Activated T-cell treated with anti-CD3 and anti-CD28 coated beads for 24 hours (primary cell): ENCODE data around the gene TRABD2B.

Experiments used
- DNase-seq: peaks from one replicate; pipeline ENCODE4 v3.0.0-alpha.2; 2020; ENCODE audit warnings: low read depth

TRABD2B gene

DNA sequence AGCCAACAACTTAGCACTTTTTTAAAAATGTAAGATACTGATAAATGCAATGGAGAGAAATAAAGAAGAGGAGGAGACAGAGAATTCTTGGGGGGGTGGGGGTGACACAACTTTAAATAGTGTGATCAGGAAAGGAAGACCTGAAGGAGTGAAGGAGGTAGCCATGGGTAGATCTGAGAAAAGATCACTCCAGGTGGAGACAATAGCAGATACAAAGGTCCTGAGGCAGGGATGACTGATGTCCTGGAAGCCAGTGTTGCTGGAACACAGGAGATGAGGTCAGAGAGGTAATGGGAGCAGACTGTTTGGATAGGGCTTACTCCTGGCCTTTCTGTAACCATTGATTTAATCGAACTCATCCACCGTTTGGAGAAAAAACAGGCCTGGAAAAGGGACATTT lies 24.6 kb upstream of the TRABD2B start:
- no peak for DNase-seq

DNA sequence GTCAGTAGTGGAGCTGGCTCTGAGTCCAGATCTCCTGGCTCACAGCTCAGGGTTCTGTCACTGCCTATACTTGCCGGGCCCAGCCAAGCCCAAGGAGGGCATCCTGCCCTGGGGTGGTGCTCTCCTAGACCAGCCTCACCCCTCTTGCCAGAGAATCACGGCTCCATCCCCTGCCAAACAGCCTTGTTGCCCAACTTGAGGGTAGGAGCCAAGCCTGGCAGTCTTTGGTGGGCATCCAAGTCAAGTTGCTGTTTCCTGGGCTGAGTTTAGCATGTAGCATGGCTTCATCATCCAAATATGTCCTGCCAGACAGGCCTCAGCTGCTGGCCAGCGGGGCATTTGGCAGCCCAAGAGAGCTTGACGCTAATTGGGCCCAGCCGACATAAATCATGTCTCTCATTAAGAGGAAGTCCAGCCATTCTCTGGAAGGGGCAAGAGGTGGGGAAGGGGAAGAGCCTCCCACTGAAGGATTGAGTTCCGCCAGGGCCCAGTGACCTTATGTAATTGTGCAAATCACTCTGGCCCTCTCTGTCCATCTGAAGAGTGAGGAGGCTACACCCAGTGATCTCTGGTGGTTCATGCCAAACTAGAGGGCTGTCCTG lies 22.6 kb upstream of the TRABD2B start:
- DNase-seq: no peak

- no peak for DNase-seq
Measured at GRCh38 chr1:48018799-48019198, 21.6 kb upstream of the TRABD2B start.

GRCh38 chr1:48017716-48018115 lies 20.5 kb upstream of the TRABD2B start:
- DNase-seq: no peak

DNA sequence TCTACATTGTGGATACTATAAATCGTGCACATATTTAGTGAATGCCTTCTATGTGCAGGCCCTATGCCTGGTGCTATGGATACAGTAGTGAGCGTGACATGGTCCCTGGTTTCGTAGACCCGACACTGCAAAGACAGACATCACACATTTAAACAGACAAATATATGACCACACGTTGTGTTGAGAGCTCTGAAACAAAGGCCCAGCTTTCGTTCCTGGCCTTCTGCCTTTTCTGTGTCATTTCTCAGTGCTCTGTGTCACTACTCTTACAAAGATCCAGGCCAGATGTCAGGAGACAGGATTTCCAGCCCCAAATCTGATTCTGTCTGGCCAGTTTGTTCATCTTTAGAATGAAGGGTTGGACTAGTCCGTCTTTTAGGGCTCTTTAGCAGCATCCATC lies 19.3 kb upstream of the TRABD2B start:
- DNase-seq: no peak

- DNase-seq: no peak
Measured at GRCh38 chr1:48013270-48013669, 16.1 kb upstream of the TRABD2B start.

DNA sequence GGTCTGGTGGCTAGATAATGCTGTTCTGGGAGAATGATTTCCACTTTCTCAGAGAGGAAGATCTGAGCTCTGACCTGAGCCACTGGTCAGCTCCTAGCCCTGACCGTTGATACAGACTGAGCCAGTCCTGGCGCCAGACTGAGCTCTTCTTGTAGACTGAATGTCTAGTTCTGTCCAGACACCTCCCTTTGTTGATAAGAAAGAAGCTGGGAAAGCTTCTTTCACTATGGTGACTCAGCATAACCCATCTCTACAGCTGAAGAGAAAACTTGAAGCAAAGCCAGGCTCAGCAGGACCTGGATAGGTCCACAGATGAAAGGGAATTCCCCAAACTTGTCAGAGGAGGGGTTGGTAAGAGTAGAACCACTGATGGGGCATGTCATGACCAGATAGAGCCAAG lies 9.9 kb upstream of the TRABD2B start:
- no peak for DNase-seq

DNA sequence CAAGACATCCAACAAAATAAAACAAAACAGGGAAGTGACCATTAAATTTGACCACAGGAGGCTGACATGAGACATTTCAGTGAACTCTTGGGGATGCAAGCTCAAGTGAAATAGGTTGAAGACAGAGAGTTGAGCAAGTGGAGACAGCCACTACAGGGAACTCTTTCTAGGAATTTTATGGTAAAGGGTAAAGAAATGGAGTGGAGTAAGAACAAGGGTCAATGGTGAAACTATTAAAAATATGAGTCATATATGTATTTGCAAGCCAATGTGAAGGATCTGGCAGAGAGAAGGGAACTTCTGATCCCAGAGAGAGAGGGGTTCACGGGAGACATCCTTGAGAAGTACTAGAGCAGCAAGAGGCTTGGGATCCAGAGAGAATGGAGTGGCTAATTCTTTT lies 9.1 kb upstream of the TRABD2B start:
- no peak for DNase-seq

- no peak for DNase-seq
Measured at GRCh38 chr1:48005253-48006117, 8.3 kb upstream of the TRABD2B start.

DNA sequence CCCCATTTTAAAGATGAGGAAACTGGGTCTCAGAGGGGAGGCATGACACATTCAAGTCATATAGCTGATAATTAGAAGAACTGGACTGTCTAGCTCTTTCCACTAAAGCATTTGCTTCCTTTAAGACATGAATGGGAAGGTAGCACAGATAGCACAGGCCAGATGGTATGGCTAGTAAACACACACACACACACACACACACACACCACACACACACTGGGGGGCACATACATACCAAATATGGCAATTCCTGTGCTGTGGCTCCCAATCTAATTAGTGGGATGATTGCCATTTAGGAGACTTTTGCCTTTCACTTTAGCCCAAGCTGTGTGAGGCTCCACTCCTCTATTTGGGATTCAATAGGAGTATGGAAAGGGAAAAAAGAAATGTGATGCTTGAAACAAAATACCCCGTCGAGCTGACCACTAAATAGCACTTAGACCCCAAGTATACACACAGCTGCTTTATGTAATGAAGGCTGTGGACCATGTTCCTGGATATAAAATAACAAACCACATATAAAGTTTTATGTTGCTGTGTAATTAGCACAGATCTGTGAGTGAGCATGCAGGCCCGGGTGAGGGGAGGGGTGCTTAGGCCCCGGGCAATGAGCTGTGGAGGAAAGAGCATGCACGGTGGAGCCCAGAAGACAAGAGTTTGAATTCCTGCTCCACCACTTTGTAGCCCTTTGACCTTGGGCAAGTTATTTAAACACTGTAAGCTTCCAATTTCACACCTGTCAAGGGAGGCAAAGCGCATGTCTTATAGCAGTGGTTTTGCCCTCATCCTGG lies 6.8 kb upstream of the TRABD2B start:
- DNase-seq: no peak

GRCh38 chr1:48002142-48002541 lies 5.0 kb upstream of the TRABD2B start:
- DNase-seq: no peak

- DNase-seq: no peak
Measured at GRCh38 chr1:48001696-48002095, 4.5 kb upstream of the TRABD2B start.

GRCh38 chr1:48000883-48001282 lies 3.7 kb upstream of the TRABD2B start:
- no peak for DNase-seq

DNA sequence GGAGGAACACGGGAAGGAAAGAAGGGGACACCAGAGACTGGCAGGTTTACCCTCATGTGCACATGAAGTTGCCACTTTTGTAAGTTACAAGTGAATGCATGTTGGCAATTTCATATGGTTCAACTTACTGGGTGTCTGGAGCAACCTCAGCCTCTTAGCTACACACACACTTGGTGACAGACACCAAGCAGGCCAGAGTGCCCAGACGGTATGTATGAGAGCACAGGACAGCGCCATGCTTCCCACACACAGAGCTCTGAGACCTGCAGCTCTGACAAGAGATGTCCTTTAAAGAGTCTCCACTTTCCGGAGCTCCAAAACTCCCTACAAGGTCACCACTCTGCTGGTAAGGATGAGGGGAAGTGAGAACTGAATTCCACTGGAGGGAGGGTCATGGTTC lies 1.9 kb upstream of the TRABD2B start:
- DNase-seq: no peak

DNA sequence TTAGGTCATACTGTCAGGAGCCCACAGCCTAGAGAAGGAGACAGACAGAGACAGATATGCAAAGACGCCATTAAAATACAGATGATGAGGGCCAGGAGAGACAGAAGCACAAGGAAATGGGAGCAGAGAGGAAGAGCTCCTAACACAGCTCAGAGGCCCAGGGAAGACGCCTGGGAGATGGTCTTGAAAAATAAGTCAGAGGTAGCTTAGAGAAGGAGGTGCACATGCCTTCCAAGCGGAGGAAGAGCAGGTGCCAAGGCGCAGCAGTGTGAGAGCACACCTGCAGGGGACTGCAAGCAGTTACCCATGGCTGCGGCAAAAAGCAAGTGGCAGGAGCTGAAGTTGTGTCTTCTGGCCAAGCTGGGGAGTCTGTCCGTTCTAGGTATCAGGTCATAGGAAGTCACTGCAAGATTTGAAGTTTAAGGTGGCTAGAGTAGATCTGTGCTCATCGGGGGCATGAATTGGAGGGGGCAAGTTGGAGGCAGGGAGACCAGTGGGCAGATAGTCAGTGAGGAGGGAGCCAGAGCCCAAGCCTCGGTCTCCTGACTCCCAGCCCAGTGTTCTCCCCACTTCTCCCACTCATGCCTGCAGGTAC lies 1.3 kb upstream of the TRABD2B start:
- DNase-seq: no peak

- no peak for DNase-seq
Measured at GRCh38 chr1:47996406-47997226, 569 bp downstream of the TRABD2B start.

GRCh38 chr1:47996060-47996405 lies 1.2 kb downstream of the TRABD2B start:
- no peak for DNase-seq

DNA sequence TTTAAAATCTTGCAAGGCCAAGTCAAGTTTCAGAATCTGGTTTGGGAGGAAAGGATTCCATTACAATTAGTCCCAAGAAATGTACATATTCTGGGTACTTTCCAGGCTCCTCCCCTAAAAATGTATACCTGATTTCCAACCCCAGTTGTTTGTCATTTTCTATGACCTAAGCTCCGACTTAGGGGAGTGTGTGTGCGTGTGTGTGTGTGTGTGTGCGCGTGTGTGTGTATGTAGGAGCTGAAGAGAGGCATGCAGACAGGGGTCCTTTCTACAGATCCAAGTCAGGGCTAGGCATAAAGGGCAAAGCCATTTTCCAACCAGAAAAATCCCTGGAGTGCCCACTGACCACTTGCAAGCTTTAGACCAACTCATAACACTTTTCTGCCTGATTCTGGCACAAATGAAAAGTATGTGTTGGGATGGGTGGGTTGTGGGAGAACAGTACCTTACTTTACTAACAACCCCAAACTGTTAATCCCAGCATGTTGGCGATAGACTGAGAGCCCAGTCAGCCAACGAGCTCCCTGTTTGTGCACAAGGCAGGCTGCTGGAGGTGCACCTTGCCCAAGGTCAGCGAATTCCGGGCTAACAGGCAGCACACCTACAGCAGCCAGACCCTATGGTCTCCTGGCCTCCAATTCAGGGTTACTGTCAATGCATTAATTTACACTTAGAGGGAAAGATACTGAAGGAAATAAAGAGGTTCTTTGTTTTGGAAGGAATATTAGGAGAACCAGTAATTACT lies 1.7 kb downstream of the TRABD2B start:
- no peak for DNase-seq

- no peak for DNase-seq
Measured at GRCh38 chr1:47993881-47994625, 3.1 kb downstream of the TRABD2B start.

DNA sequence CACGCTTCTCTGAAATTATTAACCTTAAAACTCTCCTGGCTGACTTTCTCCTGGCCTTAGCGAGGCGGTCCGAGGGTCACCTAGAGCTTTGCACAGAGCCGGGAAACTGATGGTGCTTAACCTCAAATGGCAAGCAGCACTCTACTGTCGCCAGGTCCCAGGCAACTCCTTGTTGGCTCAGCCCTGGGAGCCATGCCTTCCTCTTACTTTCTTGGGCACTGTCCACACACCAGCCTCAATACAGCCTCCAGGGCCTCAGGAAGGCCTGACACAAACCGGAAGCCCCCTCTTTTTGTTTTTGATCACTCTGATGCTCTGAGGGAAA lies 3.8 kb downstream of the TRABD2B start:
- DNase-seq: no peak
